ENCODE measurements around the gene TAF8. TPM values are rescaled to one million over a fixed set of nuclear protein-coding genes. Genes with fewer than 3 reads are reported as not detected.

TAF8 gene
- total RNA-seq, 1 donor from 2014 or later, result 55.7 TPM

DNA sequence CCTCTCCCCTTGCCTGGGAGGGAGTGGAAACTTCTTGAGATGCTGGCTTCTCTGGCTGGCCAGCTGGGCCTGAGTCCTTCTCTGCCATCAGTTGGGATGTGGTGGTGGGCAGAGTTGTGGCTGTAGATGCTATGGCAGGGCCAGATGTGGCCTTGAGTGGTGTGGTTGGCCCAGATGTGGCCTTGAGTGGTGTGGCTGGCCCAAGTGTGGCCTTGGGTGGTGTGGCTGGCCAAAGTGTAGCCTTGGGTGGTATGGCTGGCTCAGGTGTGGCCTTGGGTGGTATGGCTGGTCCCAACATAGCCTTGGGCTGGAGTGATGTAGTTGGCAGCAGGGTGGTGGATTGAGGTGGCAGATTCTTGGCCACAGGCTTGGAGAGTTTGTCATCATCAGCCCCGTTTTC lies 55.4 kb downstream of the TAF8 start:
- Mint-ChIP-seq H3K4me3 (no peak overlapping the region), H3K27ac (no peak overlapping the region), H3K27me3 (peaks cover 8% of the 10 kb centered on the region)

DNA sequence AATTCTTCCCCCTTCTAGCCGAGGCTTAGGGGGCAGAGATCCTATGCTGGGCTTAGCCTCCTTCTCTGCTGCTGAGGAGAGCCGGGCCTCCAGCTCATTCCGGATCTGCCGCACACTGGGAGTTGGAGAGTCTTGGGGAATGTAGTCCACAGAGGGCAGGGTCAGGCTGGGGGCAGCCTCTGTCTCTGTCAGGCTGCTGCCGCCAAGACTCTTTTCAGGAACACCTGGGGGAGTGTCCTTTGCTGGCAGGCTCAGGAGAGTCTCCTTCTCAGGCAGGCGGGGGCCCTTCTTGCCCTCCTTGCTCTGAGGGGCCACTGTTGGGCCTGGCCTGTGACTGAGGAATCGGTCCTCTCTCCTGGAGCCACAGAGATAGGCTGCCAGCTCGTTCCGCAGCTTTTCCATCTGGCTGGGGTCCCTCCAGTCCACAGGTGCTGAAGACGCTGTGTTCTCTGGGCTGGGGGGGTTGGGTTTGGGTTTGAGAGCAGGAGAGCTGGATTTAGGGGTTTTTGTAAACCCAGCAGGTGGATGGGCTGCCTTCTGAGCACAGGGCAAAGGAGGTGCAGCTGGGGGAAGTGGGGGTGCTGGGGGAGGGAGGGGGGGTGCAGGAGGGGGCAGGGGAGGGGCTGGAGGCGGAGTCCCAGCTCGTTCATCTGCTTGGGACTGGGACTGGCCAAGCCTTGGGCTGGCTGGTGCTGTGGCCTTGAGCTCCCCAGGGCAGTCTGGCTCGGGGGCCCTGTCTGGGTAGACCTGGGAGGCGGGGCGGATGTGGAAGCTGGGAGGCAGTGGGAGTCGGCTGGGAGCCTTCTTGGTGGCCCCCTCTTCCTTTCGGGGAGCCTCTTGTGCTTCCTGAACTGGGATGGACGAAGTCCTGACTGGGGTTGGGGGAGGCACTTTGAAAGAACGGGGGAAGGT lies 56.0 kb downstream of the TAF8 start:
- CTCF ChIA-PET, result no interaction called here
- no peaks in the 10 kb centered on the region for H3K36me3 Mint-ChIP-seq (ENCODE audit: low read depth)
- POLR2A ChIA-PET, result no interaction called here
- ATAC-seq (ENCODE audit: low read depth) (no peak), DNase-seq (no peak)
- peaks cover 8% of the 10 kb centered on the region for H3K27me3 Mint-ChIP-seq
- H3K27ac Mint-ChIP-seq, result no peak overlapping the region
- TF ChIP-seq, protein P1, sequence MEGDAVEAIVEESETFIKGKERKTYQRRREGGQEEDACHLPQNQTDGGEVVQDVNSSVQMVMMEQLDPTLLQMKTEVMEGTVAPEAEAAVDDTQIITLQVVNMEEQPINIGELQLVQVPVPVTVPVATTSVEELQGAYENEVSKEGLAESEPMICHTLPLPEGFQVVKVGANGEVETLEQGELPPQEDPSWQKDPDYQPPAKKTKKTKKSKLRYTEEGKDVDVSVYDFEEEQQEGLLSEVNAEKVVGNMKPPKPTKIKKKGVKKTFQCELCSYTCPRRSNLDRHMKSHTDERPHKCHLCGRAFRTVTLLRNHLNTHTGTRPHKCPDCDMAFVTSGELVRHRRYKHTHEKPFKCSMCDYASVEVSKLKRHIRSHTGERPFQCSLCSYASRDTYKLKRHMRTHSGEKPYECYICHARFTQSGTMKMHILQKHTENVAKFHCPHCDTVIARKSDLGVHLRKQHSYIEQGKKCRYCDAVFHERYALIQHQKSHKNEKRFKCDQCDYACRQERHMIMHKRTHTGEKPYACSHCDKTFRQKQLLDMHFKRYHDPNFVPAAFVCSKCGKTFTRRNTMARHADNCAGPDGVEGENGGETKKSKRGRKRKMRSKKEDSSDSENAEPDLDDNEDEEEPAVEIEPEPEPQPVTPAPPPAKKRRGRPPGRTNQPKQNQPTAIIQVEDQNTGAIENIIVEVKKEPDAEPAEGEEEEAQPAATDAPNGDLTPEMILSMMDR (IDR thresholded peaks at IDR 0.05), result no peak
- H3K4me1 Mint-ChIP-seq, result peaks cover 5% of the 10 kb centered on the region
- H3K9me3 Mint-ChIP-seq, result no peaks in the 10 kb centered on the region
- H3K4me3 Mint-ChIP-seq, result no peak overlapping the region
- intact Hi-C loops (cut with micrococcal nuclease), result no loop called here

More for the DNA sequence above, 55.4 kb downstream of the TAF8 start:
- ChIA-PET CTCF (interaction anchor here (1.2 kb wide), 1 partner anchor 89 kb away, joined by 3 read pairs; the partner anchor contains the start of gene GUCA1B), POLR2A (no interaction called here)
- TF ChIP-seq, protein P1 (IDR thresholded peaks at IDR 0.05), result no peak
- intact Hi-C loops (cut with micrococcal nuclease), result no loop called here
- Mint-ChIP-seq H3K9me3 (no peaks in the 10 kb centered on the region), H3K4me1 (peaks cover 5% of the 10 kb centered on the region), H3K36me3 (ENCODE audit: low read depth) (no peaks in the 10 kb centered on the region)
- ATAC-seq (ENCODE audit: low read depth), result no peak
- DNase-seq, result no peak

DNA sequence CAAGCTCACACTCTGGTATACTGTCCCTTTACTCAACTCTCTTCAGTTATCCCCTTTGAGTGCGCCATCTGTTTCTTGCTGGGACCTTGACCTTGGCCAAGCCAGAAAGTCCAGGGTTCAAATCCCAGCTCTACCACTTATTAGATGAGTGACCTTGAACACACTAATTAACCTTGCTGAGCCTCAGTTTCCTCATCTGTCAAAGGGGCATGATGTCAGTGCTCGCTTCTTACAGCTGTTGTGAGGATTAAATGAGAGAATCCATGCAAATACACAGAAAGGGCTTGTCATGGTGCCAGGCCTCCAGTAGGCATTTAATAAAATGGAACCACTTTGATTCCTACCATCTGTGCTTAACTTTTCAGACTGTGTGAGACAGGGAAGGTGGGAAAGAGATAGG lies 57.7 kb downstream of the TAF8 start:
- TF ChIP-seq, protein P1 (IDR thresholded peaks at IDR 0.05), result no peak
- CTCF ChIA-PET, result no interaction called here
- DNase-seq (no peak), ATAC-seq (ENCODE audit: low read depth) (no peak)
- H3K27me3 Mint-ChIP-seq, result peaks cover 17% of the 10 kb centered on the region
- H3K36me3 Mint-ChIP-seq (ENCODE audit: low read depth), result no peaks in the 10 kb centered on the region
- H3K4me1 Mint-ChIP-seq, result peaks cover 5% of the 10 kb centered on the region
- H3K27ac Mint-ChIP-seq, result no peak overlapping the region
- intact Hi-C loops (cut with micrococcal nuclease), result no loop called here
- no peaks in the 10 kb centered on the region for H3K9me3 Mint-ChIP-seq
- no peak overlapping the region for H3K4me3 Mint-ChIP-seq
- POLR2A ChIA-PET, result no interaction called here

DNA sequence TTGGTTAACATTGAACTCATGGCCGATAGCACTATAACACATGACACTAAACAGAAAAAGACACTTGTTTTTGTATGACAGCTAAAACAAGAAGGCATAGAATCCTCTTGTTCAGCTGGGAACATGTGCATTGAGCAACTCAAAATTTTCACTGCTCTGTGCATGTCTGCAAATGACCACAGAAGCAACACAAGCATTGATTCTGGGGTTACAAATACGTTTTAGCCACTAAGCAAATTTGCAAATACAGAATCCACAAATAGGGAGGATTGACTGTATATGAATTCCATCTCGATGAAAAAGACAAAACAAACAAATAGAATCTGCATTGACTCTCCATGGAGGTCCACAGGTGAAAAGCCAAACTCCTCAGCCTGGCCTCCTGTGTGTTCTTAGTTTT lies 60.4 kb downstream of the TAF8 start:
- Mint-ChIP-seq H3K4me1 (no peaks in the 10 kb centered on the region), H3K4me3 (no peak overlapping the region), H3K27ac (no peak overlapping the region), H3K27me3 (peaks cover 12% of the 10 kb centered on the region), H3K36me3 (ENCODE audit: low read depth) (no peaks in the 10 kb centered on the region), H3K9me3 (no peaks in the 10 kb centered on the region)
- ChIA-PET POLR2A (no interaction called here), CTCF (no interaction called here)
- DNase-seq (no peak), ATAC-seq (ENCODE audit: low read depth) (no peak)
- intact Hi-C loops (cut with micrococcal nuclease), result no loop called here
- TF ChIP-seq, protein P1 (IDR thresholded peaks at IDR 0.05), result no peak

DNA sequence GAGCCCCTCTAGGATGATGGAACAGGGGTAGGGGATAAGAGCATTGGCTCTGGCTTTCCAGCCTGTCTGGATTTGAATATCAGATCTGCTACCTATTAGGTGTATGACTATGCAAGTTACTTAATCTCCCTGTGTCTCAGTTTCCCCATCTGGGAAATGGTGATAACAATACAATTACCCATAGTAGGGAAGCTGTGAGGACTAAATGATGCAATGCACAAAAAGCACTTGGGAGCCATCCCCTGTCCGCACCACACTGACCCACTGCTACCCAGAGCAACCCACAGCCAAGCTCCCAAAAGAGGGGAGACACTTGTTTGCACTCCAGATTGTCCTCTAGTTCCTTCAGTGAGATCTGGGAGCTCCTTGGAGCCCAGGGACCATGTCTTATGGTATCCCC lies 62.0 kb downstream of the TAF8 start:
- intact Hi-C loops (cut with micrococcal nuclease), result no loop called here
- no peak for DNase-seq
- no peak for ATAC-seq (ENCODE audit: low read depth)
- Mint-ChIP-seq H3K27me3 (peaks cover 21% of the 10 kb centered on the region), H3K27ac (no peak overlapping the region), H3K9me3 (no peaks in the 10 kb centered on the region), H3K36me3 (ENCODE audit: low read depth) (no peaks in the 10 kb centered on the region), H3K4me1 (no peaks in the 10 kb centered on the region), H3K4me3 (no peak overlapping the region)
- POLR2A ChIA-PET, result no interaction called here
- CTCF ChIA-PET, result no interaction called here
- TF ChIP-seq, protein P1 (IDR thresholded peaks at IDR 0.05), result no peak

All from activated B cell treated with CpG ODN at 0.5 μM for 24 hours (primary cell).